WTC11 (cell line): Measurements from ENCODE around the gene MYLK. TPM values are rescaled to one million over a fixed set of nuclear protein-coding genes. Genes with fewer than 3 reads are reported as not detected.

ENCODE experiments used
- ATAC-seq: fragments of 200-7000 bp; cut with Tn5 transposase; 2 replicates; pipeline ENCODE4 v1.10.0; 2021; ENCODE audit warnings: mild to moderate bottlenecking, moderate library complexity
- CTCF ChIA-PET: fragments of 300-600 bp; sonication (Branson Sonifier 250); formaldehyde crosslinking; loops from one replicate; lab custom pipeline; 2021; ENCODE audit warnings: antibody characterized with exemption; lab: Charles Lee
- POLR2A ChIA-PET: fragments of 350-600 bp; sonication (Branson Sonifier 250); formaldehyde crosslinking; loops from one replicate; lab custom pipeline; 2021; ENCODE audit warnings: antibody characterized with exemption; lab: Charles Lee
- DNase-seq: peaks from one replicate; pipeline ENCODE4 v3.0.0; 2021; ENCODE audit warnings: low spot score
- H3K27ac Mint-ChIP-seq: 2 replicates; pipeline ENCODE4 v1.8.0; 2021; ENCODE audit warnings: mixed read lengths
- H3K27me3 Mint-ChIP-seq: 2 replicates; pipeline ENCODE4 v1.8.0; 2021; ENCODE audit warnings: low read depth, mild to moderate bottlenecking, moderate library complexity, mixed read lengths
- H3K36me3 Mint-ChIP-seq: 2 replicates; pipeline ENCODE4 v1.8.0; 2021; ENCODE audit warnings: mixed read lengths
- H3K4me1 Mint-ChIP-seq: 2 replicates; pipeline ENCODE4 v1.8.0; 2022; ENCODE audit warnings: mixed read lengths
- H3K4me3 Mint-ChIP-seq: 2 replicates; pipeline ENCODE4 v1.8.0; 2021; ENCODE audit warnings: mild to moderate bottlenecking, moderate library complexity, mixed read lengths
- H3K9me3 Mint-ChIP-seq: 2 replicates; pipeline ENCODE4 v1.8.0; 2021; ENCODE audit warnings: mixed read lengths
- AR ChIP-seq: fragments of 250-450 bp; sonication (Bioruptor Pico); IDR thresholded peaks from 2 replicates; pipeline ENCODE4 v1.9.0; 2021; ENCODE audit warnings: mild to moderate bottlenecking
- ATF1 ChIP-seq: sonication (generic); formaldehyde crosslinking; IDR thresholded peaks from 2 replicates; pipeline ENCODE4 v1.8.1; 2023; ENCODE audit warnings: mild to moderate bottlenecking, moderate library complexity, missing genetic modification reagents
- ERG ChIP-seq: fragments of 250-450 bp; sonication (Bioruptor Pico); IDR thresholded peaks from 2 replicates; pipeline ENCODE4 v1.8.0; 2021; ENCODE audit warnings: mild to moderate bottlenecking
- IRF2 ChIP-seq: sonication (generic); formaldehyde crosslinking; IDR thresholded peaks from 2 replicates; pipeline ENCODE4 v1.8.0; 2022; ENCODE audit warnings: low read depth, missing genetic modification reagents, borderline replicate concordance
- JAZF1 ChIP-seq: fragments of 250-450 bp; sonication (Bioruptor Pico); IDR thresholded peaks from 2 replicates; pipeline ENCODE4 v1.9.0; 2021; ENCODE audit warnings: moderate library complexity, mild to moderate bottlenecking, inconsistent platforms
- MYBL2 ChIP-seq: sonication (generic); formaldehyde crosslinking; IDR thresholded peaks from 2 replicates; pipeline ENCODE4 v1.8.1; 2023; ENCODE audit warnings: mild to moderate bottlenecking, moderate library complexity, missing genetic modification reagents
- NFE2L1 ChIP-seq: sonication (generic); formaldehyde crosslinking; IDR thresholded peaks from 2 replicates; pipeline ENCODE4 v1.8.1; 2023; ENCODE audit warnings: missing genetic modification reagents
- NFYB ChIP-seq: sonication (generic); formaldehyde crosslinking; conservative IDR thresholded peaks from 2 replicates; pipeline ENCODE4 v1.8.0; 2022; ENCODE audit warnings: low read depth, missing genetic modification reagents
- NR3C1 ChIP-seq: sonication (generic); formaldehyde crosslinking; conservative IDR thresholded peaks from 2 replicates; pipeline ENCODE4 v1.8.1; 2023; ENCODE audit warnings: low read depth, mild to moderate bottlenecking, missing genetic modification reagents
- PRDM15 ChIP-seq: sonication (generic); formaldehyde crosslinking; IDR thresholded peaks from 2 replicates; pipeline ENCODE4 v1.8.0; 2022; ENCODE audit warnings: missing genetic modification reagents
- STAT6 ChIP-seq: sonication (generic); formaldehyde crosslinking; conservative IDR thresholded peaks from 2 replicates; pipeline ENCODE4 v1.8.1; 2023; ENCODE audit warnings: mild to moderate bottlenecking, low read depth, missing genetic modification reagents, moderate library complexity
- TCF7 ChIP-seq: sonication (generic); formaldehyde crosslinking; IDR thresholded peaks from 2 replicates; pipeline ENCODE4 v1.8.0; 2022; ENCODE audit warnings: mild to moderate bottlenecking, low read depth, missing genetic modification reagents, moderate library complexity
- TP53 ChIP-seq: sonication (generic); formaldehyde crosslinking; IDR thresholded peaks from 2 replicates; pipeline ENCODE4 v1.8.1; 2023; ENCODE audit warnings: mild to moderate bottlenecking, missing genetic modification reagents
- ZBTB21 ChIP-seq: sonication (generic); formaldehyde crosslinking; IDR thresholded peaks from 2 replicates; pipeline ENCODE4 v1.8.1; 2023; ENCODE audit warnings: mild to moderate bottlenecking, missing genetic modification reagents, borderline replicate concordance
- ZNF219 ChIP-seq: sonication (generic); formaldehyde crosslinking; IDR thresholded peaks from 2 replicates; pipeline ENCODE4 v1.8.0; 2023; ENCODE audit warnings: missing genetic modification reagents, mild to moderate bottlenecking, borderline replicate concordance
- ZNF281 ChIP-seq: sonication (generic); formaldehyde crosslinking; IDR thresholded peaks from 2 replicates; pipeline ENCODE4 v1.8.0; 2023; ENCODE audit warnings: mild to moderate bottlenecking, missing genetic modification reagents
- ZNF396 ChIP-seq: fragments of 250-450 bp; sonication (Bioruptor Pico); IDR thresholded peaks from 2 replicates; pipeline ENCODE4 v1.8.0; 2021; ENCODE audit warnings: mild to moderate bottlenecking, moderate library complexity, borderline replicate concordance
- ZNF423 ChIP-seq: fragments of 250-450 bp; sonication (Bioruptor Pico); IDR thresholded peaks from 2 replicates; pipeline ENCODE4 v2.1.2; 2022; ENCODE audit warnings: mild to moderate bottlenecking, moderate library complexity
- ZNF512 ChIP-seq: sonication (generic); formaldehyde crosslinking; IDR thresholded peaks from 2 replicates; pipeline ENCODE4 v1.8.1; 2022; ENCODE audit warnings: missing genetic modification reagents, borderline replicate concordance
- ZNF671 ChIP-seq: fragments of 250-450 bp; sonication (Bioruptor Pico); IDR thresholded peaks from 2 replicates; pipeline ENCODE4 v1.8.0; 2021; ENCODE audit warnings: mild to moderate bottlenecking
- total RNA-seq: library from RNA; stranded (reverse); gene quantifications from 3 replicates; pipeline ENCODE4 v1.2.3, GENCODE V29; 2021

The MYLK gene
- total RNA-seq, 1 experiment from 2014 or later = 10.4 TPM

GRCh38 chr3:123620343-123620742 is 263.8 kb downstream of the MYLK start:
- Mint-ChIP-seq H3K27ac (0 out of 2 replicates have a peak overlapping the region, but pooled peaks have one; percentile 83), H3K36me3 (no peaks in the 10 kb centered on the region), H3K9me3 (no peaks in the 10 kb centered on the region), H3K4me1 (peaks cover 25% of the 10 kb centered on the region), H3K27me3 (no peaks in the 10 kb centered on the region), H3K4me3 (no peak overlapping the region)
- CTCF ChIA-PET = interaction anchor here (1.5 to 4.8 kb wide), 2 partner anchors 22 to 36 kb away, joined by 3 to 25 read pairs; no protein-coding TSS in a partner anchor
- ATAC-seq (no peak), DNase-seq (no peak)
- POLR2A ChIA-PET = interaction anchor here (0.5 to 0.7 kb wide), 2 partner anchors 14 to 311 kb away, joined by 3 to 5 read pairs; no protein-coding TSS in a partner anchor
- no peak for TF ChIP-seq JAZF1 (CRISPR knock-in tag)
- no peak for TF ChIP-seq NFYB
- no peak for TF ChIP-seq AR (CRISPR knock-in tag)
- TF ChIP-seq NR3C1 (CRISPR knock-in tag) = no peak
- no peak for TF ChIP-seq IRF2
- no peak for TF ChIP-seq ZNF671
- no peak for TF ChIP-seq TCF7
- TF ChIP-seq ZNF512 (CRISPR knock-in tag) = no peak
- TF ChIP-seq PRDM15 = no peak
- TF ChIP-seq STAT6 (CRISPR knock-in tag) = no peak
- TF ChIP-seq TP53 (CRISPR knock-in tag) = no peak
- TF ChIP-seq ERG = no peak
- no peak for TF ChIP-seq MYBL2 (CRISPR knock-in tag)
- TF ChIP-seq ATF1 (CRISPR knock-in tag) = no peak
- TF ChIP-seq NFE2L1 (CRISPR knock-in tag) = no peak
- TF ChIP-seq ZNF423 (CRISPR knock-in tag) = no peak
- TF ChIP-seq ZNF281 = no peak
- TF ChIP-seq ZNF219 (CRISPR knock-in tag) = no peak
- TF ChIP-seq ZNF396 = no peak
- no peak for TF ChIP-seq ZBTB21
